CD4-positive, alpha-beta T cell treated with Interleukin-15 for 4 hours (primary cell): Measurements from ENCODE around the gene ATR.
"Not testable (repeated sequence)": the region's sequence is repeated elsewhere in the genome, so short reads cannot be mapped to it uniquely, and the experiment has no call there.

Experiments
- DNase-seq: peaks from one replicate; pipeline ENCODE4 v3.0.0-alpha.2; 2020; ENCODE audit warnings: low spot score

The ATR gene

DNA sequence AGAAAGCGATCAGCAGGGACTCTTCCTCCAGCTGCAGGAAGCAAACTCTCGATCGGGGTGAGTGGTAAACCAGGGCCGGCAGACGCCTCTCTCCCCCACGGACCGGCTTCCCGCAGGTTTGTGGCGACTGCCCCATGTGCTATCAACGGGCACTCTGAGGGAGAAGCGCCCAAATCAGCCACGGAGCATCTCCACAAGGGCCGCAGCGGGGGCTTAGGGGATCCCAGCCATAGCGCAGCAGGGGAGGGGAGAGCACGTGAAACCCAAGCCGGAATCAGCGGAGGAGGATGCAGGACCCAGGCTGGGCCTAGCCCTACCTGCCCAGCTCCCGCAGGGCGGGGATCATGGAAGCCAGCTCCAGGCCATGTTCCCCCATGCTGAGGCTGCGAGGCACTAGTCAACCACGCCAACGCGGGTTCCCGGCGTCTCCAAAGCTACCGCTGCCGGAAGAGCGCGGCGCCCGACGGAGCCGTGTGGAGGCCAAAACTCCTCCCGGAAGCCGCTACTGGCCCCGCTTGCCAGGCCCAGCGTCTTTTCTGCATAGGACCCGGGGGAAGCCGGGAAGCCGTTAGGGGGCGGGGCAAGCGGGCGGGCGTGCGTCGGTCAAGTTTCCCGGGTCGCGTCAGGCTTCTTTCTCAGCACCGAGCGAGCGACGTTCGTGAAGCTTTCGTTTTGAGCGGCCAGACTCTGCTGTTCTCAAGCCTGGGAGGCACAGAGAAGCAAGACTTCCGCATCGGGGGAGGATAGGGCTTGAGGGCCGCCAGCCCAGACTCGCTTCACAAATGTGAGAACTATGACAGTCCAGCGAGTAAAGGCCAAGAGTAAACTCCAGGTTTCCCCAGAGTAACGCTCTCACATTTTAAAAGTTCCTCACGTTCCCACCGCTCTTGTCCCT is at the start of gene ATR:
ATR (minus strand) TSS at position 405 of the 895 bp plus-strand sequence; CDS start at position 376, 29 bp downstream.
- peak; percentile 95 for DNase-seq

DNA sequence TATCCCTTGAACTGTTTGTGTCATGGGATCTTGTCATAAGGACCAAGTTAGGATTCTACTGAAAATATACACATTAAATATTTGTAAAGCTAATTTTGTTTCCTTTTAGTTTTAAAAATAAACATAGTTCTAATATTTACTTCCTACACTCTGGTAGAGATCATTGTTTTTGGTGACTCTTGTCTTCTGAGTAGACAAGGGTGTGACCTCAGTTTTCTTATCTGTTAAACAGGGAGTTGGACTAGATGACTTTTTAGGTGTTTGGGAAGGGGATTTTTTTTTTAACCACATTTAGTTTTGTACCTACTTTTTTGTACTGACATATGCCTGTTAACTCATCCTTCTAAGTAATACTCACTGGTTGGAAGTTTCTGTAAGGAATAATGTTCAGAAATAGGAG is 48.4 kb upstream of the ATR start:
- DNase-seq, result no peak

DNA sequence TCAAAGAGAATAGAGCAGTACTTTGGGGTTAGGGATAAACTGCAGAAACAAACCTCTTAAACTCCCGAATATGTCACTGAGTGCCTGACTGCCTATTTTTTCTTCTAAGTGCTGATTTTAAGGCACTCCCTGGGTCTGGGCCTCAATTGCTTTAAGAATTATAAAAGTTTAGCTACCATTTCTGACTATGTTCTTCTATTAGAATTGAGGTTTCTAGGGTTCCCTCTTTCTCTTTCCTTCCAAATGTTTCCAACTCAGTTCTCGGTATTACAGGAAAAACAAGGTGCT is 46.6 kb upstream of the ATR start:
- no peak for DNase-seq

DNA sequence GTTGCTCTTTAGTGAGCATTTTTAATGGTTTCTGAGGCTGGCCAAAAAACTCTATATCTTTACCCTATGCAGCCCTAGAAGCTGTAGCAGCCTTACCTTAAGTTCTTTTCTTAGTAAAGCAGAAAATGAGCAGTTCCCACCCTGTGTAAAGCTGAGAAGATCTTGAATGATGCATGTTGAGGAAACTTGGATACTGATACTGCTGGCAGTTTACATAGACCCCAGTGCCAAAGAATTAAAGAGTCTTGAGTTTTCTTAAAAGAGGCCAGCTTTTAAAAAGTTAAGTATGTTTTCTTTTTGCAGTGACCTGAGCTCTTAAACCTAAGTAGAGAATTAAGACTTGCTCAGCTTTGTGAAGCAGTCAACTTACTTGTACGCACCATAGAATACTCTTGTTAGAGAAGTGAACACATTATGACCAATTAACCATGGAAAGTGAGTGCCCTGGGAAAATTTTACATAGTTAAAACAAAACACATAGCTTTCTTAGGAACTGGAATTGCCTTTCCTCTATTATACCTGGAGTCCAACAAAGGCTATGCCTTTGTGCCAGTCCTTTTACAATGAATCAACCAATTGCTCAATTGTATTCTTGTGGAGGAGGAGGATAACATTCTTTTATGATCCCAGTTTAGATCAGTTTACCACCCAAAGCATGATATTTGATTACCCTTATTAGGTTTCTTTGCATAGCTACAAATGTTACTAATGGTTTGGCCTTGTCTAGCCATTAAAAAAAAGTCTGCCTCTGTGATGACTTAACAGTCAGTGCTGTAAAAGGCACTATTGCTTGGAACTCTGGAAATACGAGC is 46.0 kb upstream of the ATR start:
- DNase-seq, result no peak

DNA sequence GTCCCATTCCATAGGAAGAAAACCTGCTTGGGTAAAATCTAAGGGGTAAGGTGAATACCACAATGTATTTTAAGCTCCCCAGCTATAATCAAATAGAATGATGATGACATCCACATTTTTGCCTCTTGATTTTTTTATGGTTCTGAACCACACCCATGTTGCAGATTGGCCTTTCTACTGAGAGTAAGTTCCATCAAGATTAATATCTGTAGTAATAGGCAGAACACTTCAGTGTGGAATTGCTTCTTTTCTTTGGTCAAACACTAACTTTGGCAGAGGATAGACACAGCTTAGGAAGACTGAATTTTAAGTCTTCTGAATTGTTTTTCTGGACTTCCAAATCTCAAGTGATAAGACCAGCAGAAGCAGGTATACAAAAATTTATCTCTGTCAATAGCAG is 44.7 kb upstream of the ATR start:
- DNase-seq, result no peak

DNA sequence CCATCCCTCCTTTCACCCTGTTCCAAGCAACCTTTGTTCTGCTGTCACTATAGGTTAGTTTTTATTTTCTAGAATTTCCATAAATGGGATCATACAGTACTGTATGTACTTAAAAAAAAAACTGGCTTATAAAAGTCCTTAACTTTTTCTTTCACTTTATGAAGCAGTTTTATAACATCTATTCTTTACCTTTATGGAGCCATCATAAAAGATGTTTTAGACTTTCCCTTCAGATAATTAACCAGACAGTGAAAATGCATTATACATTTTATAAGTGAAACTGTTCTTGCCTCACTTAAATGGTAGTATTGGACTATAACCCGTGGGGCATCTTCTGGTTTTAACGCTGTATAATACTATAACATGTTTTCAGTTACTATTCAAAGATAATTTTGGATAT is 43.9 kb upstream of the ATR start:
- no peak for DNase-seq

DNA sequence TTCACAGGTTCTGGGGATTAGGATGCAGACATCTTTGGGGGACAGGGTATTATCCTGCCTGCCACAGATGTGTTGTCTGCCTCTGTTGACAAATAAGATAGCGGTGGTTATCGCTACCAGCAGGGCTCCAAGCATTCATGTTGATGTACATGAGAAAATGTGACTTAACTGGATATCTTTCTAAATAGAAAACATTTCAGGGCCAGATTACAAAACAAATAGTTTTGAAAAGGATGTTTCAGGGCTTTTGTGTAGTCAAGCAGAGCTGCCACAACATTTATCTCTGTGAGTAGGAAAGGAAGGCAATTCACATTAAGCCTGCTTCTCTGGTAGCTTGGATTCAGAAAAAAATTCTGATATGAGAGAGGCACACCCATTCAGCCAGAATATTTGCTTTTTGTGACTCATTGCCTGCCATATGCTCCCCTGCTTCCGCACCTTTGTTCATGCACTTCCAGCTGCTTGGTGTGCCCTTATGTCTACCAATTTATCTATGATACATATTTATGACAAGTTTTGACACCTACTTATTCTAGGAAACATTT is 40.5 kb upstream of the ATR start:
- no peak for DNase-seq

DNA sequence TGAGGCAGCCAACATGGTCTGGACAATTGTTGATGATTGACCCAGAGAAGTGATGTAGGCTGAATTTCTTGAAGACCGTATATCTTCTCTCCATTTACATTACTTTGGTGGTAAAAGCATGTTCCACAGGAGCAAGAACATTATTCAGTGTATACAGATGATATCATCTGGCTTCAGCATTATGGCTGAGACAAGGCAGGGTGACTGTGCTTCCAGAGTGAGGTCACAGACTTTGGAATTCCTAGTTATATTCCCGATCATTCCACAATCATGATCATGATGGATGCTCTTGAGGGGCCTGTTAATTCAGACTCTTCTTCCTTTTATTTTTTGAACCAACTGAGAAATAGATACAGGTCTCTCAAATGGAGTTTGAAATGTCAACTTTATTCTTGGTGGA is 36.6 kb upstream of the ATR start:
- no peak for DNase-seq

DNA sequence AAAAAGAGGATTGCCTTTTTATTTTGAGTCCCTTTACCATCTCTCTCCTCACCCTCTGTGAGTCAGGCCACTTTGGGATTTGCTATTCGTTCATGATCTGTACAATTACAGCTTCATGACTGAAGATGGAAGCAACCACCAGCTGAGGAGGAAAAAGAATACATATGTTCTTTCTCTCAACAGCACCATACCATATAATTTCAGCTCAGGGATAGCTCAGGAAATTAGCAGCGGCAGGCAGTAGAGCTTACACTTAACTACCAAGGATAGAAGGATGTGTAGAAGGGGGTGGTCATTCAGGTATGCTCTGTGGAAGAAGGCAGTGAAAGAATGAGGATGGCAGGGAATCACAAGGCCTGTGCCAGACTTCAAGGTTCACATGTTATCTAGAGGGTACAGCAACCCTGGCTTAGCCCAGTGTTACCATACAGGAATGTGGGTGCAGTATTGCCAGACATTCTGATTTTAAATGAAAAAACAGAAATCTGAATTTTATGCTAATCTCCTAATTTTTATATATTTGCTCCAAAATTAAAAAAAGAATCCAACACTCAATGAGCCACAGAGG is 35.6 kb upstream of the ATR start:
- no peak for DNase-seq

DNA sequence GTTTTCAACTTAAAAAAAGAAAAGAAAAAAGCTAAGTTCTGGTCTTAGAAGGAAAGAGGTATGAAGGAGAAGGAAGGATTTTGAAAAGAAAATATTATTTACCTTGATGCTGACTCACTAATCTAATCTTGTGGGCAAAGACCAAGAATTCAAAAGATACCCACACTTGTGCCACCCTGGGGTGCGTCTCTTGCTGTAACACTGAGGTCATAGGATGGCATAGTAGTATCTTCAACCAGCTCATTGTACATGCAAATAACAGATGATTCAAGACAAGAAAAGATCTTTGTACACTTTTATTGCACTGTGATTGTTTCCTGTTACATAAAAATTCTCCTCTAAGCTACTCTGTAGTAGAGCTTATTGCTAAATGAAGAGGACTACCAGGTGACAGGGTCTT is 35.0 kb upstream of the ATR start:
- DNase-seq, result no peak

DNA sequence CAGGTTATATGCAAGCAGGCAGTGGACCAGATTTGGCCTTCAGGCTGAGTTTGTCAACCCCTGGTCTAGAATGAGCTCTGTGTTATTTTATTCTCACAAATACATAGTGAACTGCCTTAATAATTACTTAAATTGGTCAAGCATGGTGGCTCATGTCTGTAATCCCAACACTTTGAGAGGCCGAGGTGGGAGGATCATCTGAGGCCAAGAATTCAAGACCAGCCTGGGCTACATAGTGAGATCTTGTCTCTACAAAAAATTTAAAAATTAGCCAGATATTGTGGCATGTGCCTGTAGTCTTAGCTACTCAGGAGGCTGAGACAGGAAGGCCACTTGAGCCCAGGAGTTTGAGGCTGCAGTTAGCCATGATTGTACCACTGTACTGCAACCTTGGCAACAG is 32.7 kb upstream of the ATR start:
- no peak for DNase-seq

DNA sequence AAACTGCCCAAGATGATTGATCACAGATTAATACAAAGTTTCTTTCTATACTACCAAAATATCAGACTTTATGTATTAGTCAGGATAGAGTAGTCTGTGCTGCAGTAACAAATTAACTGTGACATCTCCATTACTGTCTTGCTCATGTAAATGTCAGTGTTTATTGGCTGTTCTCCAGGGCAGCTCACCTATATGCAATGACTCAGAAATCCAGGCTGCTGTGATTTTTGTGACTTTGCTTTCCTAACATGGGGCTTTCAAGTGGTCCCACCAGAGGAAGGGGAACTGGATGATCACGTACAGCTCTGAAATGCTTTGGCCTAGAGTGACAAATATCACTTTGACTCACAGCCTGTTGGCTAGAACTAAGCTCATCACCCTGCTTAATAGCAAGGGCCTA is 30.6 kb upstream of the ATR start:
- no peak for DNase-seq

DNA sequence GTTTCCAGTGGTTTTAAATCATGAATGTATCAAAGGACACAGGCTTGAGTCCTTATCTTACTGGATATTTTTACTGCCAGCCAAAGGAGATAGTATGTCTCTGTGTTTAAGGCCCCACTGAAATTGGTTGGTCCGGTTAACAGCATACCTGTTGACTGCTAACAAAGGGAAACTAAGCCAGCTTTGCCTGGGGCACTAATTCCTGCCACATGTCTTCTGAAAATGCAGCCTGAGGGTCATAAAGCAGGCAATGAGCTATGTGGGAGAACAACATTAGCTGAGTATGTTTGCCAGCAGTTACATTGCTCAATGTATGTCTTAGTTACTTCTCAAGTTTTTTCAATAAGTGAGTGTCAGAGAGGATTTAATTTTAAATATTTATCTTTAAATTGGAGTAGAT is 30.1 kb upstream of the ATR start:
- DNase-seq, result no peak

DNA sequence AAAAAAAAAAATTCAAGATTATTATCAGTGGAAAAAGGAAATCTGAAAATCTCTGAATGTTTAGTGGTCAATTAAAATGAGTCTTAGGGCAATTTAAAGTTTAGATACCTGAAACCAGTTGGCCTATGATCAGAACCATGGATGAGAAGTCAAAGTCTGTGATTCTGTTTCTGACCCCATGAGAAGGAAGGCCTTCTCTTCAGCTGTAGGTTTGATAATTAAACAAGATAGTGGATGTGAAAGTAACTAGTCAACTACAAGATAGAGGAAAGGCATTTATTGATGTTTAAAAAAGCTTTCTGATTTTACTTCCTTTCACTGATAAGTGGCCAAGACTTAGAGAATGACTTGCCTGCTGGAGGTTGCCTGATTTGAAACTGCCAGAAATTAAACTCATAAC is 26.4 kb upstream of the ATR start:
- no peak for DNase-seq

DNA sequence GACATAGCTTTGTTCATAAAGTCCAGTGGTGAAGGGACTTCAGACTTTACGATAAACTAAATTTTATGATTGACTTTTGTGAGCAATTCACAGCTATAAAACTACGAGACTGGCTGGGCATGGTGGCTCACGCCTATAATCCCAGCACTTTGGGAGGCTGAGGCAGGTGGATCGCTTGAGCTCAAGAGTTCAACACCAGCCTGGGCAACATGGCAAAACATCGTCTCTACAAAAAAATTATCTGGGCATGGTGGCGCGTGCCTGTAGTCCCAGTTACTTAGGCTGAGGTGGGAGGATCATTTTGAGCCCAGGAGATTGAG is 24.8 kb upstream of the ATR start:
- not testable (repeated sequence) for DNase-seq

DNA sequence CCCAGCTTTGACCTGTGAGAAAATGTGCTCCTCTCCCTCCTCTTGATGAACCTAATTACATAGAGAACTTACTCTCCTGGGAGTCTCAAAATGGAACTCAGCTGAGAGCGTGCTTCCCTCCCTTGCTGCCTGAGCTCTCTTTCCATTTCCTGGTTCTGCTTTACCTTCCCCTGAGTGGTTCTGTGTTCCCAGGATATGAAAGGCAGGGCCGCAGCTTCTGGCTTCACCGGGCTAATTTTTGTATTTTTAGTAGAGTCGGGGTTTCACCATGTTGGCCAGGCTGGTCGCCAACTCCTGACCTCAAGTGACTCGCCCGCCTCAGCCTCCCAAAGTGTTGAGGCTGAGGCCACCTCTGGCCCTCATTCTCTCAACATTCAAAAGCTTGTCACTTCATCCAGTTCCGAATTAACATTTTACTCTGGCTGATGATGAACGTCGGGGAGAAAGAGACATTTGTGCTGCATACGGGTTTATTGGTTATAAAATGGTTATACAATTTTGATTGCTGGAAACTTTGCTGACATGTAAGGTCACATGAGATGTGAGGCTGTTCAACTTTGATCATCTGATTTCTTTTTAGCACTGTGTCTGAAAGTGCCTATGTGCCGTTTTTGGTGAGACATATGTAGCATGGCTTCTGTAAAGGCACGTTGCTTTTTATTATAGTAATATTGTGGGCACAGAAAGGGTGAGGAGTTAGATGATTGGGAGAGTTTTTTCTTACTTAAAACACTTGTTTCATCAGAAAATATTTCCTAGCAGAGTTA is 24.3 kb upstream of the ATR start:
- no peak for DNase-seq

DNA sequence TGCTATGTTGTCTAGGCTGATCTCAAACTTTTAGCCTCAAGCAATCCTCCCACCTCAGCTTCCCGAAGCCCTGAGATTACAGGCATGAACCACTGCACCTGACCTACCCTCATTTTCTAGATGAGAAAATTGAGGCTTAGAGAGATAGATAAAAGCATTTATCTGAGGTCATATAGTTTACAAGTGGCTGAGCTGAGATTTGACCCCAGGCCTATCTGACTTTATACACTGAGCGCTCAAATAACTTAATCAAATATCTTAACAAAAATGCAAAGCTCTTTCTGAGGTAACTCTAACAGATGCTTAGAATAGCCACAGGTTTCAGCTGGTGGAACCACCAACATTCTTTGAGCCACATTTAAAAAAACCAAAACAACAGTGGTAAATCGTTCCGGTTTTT is 23.2 kb upstream of the ATR start:
- DNase-seq, result no peak

DNA sequence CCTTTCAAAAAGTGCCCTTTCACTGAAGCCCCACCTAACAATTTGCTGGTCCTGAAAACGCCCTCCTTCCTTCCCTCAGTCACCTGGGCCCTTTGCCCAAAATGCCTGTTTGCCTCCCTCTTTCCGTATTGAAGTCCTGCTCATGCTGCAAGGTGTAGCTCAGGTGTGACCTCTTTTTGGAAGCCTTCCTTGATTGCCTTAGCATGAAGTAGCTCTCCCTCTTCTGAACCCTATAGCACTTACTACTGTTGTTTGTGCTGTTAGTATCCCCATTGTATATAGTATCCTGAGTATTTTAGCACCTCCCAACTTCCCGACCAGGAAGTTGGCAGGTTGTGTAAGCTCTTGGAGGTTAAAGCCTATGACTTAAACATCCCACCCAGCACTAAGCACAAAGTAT is 19.4 kb upstream of the ATR start:
- no peak for DNase-seq

DNA sequence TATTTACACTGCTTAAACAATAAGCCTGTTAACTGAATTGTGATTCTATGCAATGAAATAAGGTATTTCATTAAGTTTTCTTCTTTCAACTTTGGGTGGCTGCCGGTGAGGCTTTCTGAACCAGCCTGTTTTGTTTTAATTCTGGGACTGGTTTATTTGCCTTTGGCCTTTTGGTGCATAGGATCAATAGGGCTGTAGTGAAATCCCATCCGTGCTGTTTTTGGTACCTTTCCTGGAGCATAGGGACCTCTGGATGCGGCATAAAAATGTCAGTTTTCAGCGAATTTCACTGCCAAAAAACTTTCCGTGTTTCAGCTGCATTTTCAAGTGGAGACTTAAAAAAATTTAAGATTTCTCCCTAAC is 18.2 kb upstream of the ATR start:
- no peak for DNase-seq

DNA sequence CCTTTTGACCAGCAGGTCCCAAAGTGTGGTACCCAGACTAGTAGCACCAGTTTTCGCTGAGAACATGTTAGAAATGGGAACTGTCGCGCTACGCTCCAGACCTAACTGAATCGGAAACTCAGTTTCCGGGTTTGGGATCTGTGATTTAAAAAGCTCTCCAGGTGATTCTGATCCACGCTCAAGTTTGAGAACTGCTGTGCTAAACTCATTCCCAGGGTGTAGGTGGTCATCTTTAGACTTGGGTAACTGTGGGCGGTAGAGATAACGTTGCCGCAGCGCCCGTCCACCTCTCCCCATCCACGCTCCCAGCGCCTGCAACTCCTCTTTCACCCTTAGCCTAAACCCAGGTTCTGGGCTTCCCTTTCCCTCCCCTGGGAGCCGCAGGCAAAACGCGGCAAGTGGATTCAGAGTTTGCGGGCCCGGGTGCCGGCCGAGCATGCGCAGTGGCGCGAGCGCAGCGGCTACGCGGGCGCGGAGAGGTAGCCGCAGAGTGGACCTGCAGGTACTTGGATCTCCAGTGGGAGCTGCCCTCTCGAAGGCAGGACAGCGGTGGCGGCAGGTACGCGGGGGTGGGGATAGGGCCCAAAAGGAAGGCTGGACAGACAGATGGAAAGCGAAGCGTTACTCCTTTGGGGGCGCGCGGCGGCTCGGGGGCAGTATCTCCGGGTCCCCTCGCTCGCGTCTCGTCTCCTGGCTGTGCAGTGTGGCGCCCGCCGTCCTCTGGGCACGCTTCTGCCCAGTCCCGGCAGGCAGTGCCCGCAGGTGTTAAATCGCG is 17.6 kb upstream of the ATR start, which contains the start of gene PLS1:
PLS1 (plus strand) TSS at position 443 of the 775 bp plus-strand sequence. CDS start 67,845 bp downstream, outside the sequence.
- DNase-seq, result peak; percentile 89

DNA sequence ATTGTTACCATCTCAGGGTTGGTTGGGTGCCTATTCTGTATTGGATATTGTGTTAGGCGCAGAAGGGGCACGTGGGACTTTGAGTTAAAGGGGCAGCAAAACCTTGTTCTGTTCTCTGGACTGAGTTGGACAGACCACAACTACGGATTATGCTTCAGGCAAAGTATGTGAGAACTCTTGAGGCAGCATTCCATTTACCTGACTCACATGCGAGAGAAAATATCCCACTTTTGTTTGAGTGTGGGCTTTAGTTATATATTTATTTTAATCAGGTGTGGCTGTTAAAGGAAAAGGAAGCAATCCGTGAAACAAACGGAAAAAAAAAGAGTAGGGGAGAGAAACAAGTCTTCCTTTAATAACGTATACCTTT is 17.0 kb upstream of the ATR start:
- DNase-seq, result no peak

DNA sequence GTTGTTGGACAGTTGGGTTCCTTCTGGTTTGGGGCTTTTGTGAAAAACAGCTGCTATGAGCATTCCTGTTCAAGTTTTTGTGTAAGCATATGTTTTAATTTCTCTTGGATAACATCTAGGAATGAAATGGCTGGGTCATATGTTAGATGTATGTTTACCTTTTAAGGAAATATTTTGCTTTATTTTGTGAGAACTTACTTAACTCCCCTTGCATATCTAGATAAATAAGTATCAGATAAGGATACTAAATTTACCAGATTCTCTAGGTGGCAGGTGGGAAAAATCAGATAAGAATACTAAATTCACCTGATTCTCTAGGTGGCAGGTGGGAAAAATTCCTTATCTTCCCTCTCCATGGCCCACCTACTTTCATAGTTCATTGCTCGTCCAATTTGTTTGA is 16.6 kb upstream of the ATR start:
- no peak for DNase-seq
